Astrocyte of the spinal cord (primary cell): ENCODE measurements around the gene NECTIN4.

Experiments used
- DNase-seq: peaks from one replicate; pipeline ENCODE4 v3.0.0; 2011; ENCODE audit warnings: low read depth, low spot score
- H3K4me3 ChIP-seq: 2 replicates; pipeline ENCODE4 v1.5.1; 2011; ENCODE audit warnings: low read depth, mild to moderate bottlenecking, low read length, moderate library complexity
- in situ Hi-C: cut with HindIII; loops from 2 replicates; pipeline ENCODE4 v1.10.0; 2017; ENCODE audit warnings: low sequenced_read_pairs
- TF ChIP-seq, protein P1 (sequence below): IDR thresholded peaks from 2 replicates; pipeline ENCODE4 v1.5.1; 2012; ENCODE audit warnings: low read depth, mild to moderate bottlenecking, low read length, inconsistent platforms

NECTIN4 gene

GRCh38 chr1:161091796-161092507 lies 2.6 kb upstream of the NECTIN4 start:
- in situ Hi-C loops, result no loop called here
- H3K4me3 ChIP-seq, result no peak overlapping the region
- no peak for DNase-seq

DNA sequence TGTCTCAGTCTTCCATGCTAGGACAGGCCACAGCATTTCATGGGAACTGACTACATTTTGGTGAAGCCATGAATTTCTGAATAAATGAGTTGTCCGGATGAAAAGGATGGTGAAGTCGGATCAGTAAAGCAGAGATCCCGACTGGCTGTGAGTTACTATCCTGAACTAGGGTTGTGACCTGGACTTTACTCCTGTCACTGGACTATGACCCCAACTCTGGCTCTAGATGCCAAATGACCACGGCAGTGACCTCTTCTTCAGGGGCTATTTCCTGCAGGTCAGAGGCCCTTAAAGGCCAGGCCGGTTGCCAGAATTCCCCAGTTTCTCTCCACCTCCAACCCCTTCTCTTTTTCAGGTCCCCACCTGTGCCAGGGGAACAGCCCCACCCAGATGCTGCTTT lies 1.7 kb upstream of the NECTIN4 start:
- in situ Hi-C loops, result no loop called here
- no peak overlapping the region for H3K4me3 ChIP-seq
- TF ChIP-seq, protein P1, sequence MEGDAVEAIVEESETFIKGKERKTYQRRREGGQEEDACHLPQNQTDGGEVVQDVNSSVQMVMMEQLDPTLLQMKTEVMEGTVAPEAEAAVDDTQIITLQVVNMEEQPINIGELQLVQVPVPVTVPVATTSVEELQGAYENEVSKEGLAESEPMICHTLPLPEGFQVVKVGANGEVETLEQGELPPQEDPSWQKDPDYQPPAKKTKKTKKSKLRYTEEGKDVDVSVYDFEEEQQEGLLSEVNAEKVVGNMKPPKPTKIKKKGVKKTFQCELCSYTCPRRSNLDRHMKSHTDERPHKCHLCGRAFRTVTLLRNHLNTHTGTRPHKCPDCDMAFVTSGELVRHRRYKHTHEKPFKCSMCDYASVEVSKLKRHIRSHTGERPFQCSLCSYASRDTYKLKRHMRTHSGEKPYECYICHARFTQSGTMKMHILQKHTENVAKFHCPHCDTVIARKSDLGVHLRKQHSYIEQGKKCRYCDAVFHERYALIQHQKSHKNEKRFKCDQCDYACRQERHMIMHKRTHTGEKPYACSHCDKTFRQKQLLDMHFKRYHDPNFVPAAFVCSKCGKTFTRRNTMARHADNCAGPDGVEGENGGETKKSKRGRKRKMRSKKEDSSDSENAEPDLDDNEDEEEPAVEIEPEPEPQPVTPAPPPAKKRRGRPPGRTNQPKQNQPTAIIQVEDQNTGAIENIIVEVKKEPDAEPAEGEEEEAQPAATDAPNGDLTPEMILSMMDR, result no peak
- no peak for DNase-seq

More at GRCh38 chr1:161091796-161092507, 2.6 kb upstream of the NECTIN4 start:
- TF ChIP-seq, protein P1, result no peak

GRCh38 chr1:161090617-161091016 lies 1.3 kb upstream of the NECTIN4 start:
- no peak overlapping the region for H3K4me3 ChIP-seq
- TF ChIP-seq, protein P1, result no peak
- in situ Hi-C loops, result no loop called here
- no peak for DNase-seq

GRCh38 chr1:161089938-161090337 lies 580 bp upstream of the NECTIN4 start:
- no peak for DNase-seq
- in situ Hi-C loops, result no loop called here
- TF ChIP-seq, protein P1, result no peak
- no peak overlapping the region for H3K4me3 ChIP-seq

DNA sequence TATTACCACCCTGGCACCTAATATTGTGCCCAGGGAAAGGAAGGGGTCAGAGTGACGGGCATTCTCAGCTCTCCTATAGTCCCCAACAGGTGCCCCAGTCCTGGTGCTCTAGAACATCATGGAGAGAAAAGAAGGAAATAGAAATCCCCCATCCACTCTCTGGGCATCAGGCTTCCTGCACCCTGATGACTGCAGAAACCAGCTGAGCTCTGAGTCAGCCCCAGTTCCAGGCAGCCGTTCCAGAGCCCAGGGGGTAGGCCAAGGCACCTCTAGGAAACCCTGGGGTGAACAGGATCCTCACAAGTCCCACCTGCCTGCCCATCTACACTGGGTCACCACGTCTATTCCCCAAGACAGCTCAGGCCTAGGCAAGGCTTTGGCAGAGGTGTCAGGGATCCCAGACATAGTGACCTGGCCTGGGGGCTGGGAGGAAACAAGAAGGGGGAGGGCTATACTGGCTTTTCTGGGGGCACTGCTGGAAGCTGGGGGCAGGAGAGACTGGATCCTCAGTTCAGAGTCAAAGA lies 709 bp downstream of the NECTIN4 start:
- in situ Hi-C loops, result no loop called here
- H3K4me3 ChIP-seq, result no peak overlapping the region
- TF ChIP-seq, protein P1, result no peak
- peak; percentile 34 for DNase-seq

DNA sequence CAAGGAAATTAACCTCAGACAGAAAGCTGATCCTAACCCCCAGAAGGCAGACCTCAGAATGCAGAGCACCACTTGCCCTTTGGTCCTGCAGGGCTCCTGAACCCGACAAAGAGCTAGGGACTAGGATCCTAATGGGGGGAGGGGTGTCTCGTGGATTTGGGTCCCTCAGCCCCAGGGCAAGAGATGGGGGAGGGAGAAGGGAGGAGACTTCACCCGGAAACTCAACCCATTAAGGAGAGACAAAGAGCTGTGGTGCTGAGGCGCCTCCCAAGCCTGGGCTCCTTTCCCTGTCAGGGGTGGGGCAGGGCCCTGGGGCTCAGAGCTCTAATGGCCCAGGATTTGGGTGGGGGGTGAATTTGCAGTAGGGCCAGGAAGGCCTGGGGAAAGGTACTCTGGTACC lies 2.9 kb downstream of the NECTIN4 start:
- no peak for DNase-seq
- TF ChIP-seq, protein P1, result no peak
- in situ Hi-C loops, result no loop called here
- no peak overlapping the region for H3K4me3 ChIP-seq
